Renal cortex interstitium (tissue), 11 donors: Measurements from ENCODE around the gene LGALS4. TPM values are rescaled to one million over a fixed set of nuclear protein-coding genes. Genes with fewer than 3 reads are reported as not detected.
A peak's percentile ranks its signal among the peaks of the same experiment; 100 is the strongest.

Source experiments
- DNase-seq, 11 donors: peaks; one replicate each; pipeline ENCODE4 v3.0.0-alpha.2; 2013; ENCODE audit warnings: low read depth in 9 of 11, low spot score in 4 of 11; ENCODE audit errors: extremely low read depth in 1 of 11
- polyA plus RNA-seq, 3 donors: library from polyadenylated mRNA; unstranded; fragments of 120-200 nt; gene quantifications; one replicate each; pipeline ENCODE4 v1.2.1, GENCODE V29; 2013; ENCODE audit not compliant: insufficient read length in 3 of 3

LGALS4 gene
- polyA plus RNA-seq, 3 donors, result 1.4 to 2.9 (median 2.0) TPM

GRCh38 chr19:38844093-38844686 is 31.4 kb upstream of the LGALS4 start:
- DNase-seq, result no peak

GRCh38 chr19:38843175-38843758 is 30.5 kb upstream of the LGALS4 start:
- no peak for DNase-seq

- no peak for DNase-seq
These were observed 29.9 kb upstream of the LGALS4 start for GRCh38 chr19:38842439-38843174.

GRCh38 chr19:38841787-38842438 is 29.2 kb upstream of the LGALS4 start:
- DNase-seq, result no peak

GRCh38 chr19:38841180-38841766 is 28.5 kb upstream of the LGALS4 start:
- no peak for DNase-seq

- no peak for DNase-seq
These were observed 27.8 kb upstream of the LGALS4 start for GRCh38 chr19:38840583-38840968.

GRCh38 chr19:38839816-38840582 is 27.3 kb upstream of the LGALS4 start:
- DNase-seq, result no peak

GRCh38 chr19:38838986-38839761 is 26.4 kb upstream of the LGALS4 start:
- DNase-seq, result no peak

- DNase-seq, result no peak
These were observed 25.7 kb upstream of the LGALS4 start for GRCh38 chr19:38838208-38838985.

- no peak for DNase-seq
These were observed 24.9 kb upstream of the LGALS4 start for GRCh38 chr19:38837656-38838121.

GRCh38 chr19:38836983-38837626 is 24.4 kb upstream of the LGALS4 start:
- no peak for DNase-seq

GRCh38 chr19:38836159-38836982 is 23.6 kb upstream of the LGALS4 start:
- DNase-seq, result no peak

- DNase-seq, result no peak
These were observed 21.8 kb upstream of the LGALS4 start for GRCh38 chr19:38834590-38834989.

GRCh38 chr19:38834104-38834490 is 21.4 kb upstream of the LGALS4 start:
- DNase-seq, result no peak

GRCh38 chr19:38833092-38833425 is 20.3 kb upstream of the LGALS4 start:
- DNase-seq, result no peak

- peak in 5 of 11 donors; percentile 40 to 63 (median 51) for DNase-seq
These were observed 18.4 kb upstream of the LGALS4 start for GRCh38 chr19:38831142-38831605.
